Daoy (cell line): Measurements from ENCODE around the gene CHST8. TPM values are rescaled to one million over a fixed set of nuclear protein-coding genes. Genes with fewer than 3 reads are reported as not detected.
A peak's percentile ranks its signal among the peaks of the same experiment; 100 is the strongest.
"Not testable (repeated sequence)": the region's sequence is repeated elsewhere in the genome, so short reads cannot be mapped to it uniquely, and the experiment has no call there.

ENCODE experiments used
- DNase-seq: peaks from one replicate; pipeline ENCODE4 v3.0.0-alpha.2; 2015; ENCODE audit warnings: low read depth
- total RNA-seq: library from RNA; depleted of rRNA; stranded (reverse); fragments of >200 nt; shearing (Covaris generic); gene quantifications from 2 replicates; pipeline ENCODE4 v1.2.3, GENCODE V29; 2014

Gene CHST8
- total RNA-seq, 1 experiment from 2014 or later, result 0.29 TPM

- DNase-seq, result no peak
Measured at GRCh38 chr19:33641956-33642498, 20.3 kb downstream of the CHST8 start.

- DNase-seq, result no peak
Measured at GRCh38 chr19:33644284-33644836, 22.6 kb downstream of the CHST8 start.

- no peak for DNase-seq
Measured at GRCh38 chr19:33646306-33646705, 24.6 kb downstream of the CHST8 start.

GRCh38 chr19:33647146-33647545 lies 25.4 kb downstream of the CHST8 start:
- no peak for DNase-seq

GRCh38 chr19:33649627-33650305 lies 28.0 kb downstream of the CHST8 start:
- DNase-seq, result no peak

GRCh38 chr19:33653684-33654083 lies 31.9 kb downstream of the CHST8 start:
- DNase-seq, result no peak

- DNase-seq, result no peak
Measured at GRCh38 chr19:33654840-33655508, 33.2 kb downstream of the CHST8 start.

- no peak for DNase-seq
Measured at GRCh38 chr19:33659835-33660234, 38.1 kb downstream of the CHST8 start.

- DNase-seq, result peak; percentile 47
Measured at GRCh38 chr19:33660410-33661124, 38.8 kb downstream of the CHST8 start.

- DNase-seq, result no peak
Measured at GRCh38 chr19:33661336-33661735, 39.6 kb downstream of the CHST8 start.

- no peak for DNase-seq
Measured at GRCh38 chr19:33662391-33663092, 40.8 kb downstream of the CHST8 start.

- DNase-seq, result not testable (repeated sequence)
Measured at GRCh38 chr19:33663316-33663715, 41.6 kb downstream of the CHST8 start.

- no peak for DNase-seq
Measured at GRCh38 chr19:33664744-33665143, 43.0 kb downstream of the CHST8 start.

- DNase-seq, result no peak
Measured at GRCh38 chr19:33665776-33666595, 44.2 kb downstream of the CHST8 start.

GRCh38 chr19:33667141-33667650 lies 45.4 kb downstream of the CHST8 start:
- DNase-seq, result no peak

- DNase-seq, result no peak
Measured at GRCh38 chr19:33667881-33668280, 46.1 kb downstream of the CHST8 start.

GRCh38 chr19:33668968-33669367 lies 47.2 kb downstream of the CHST8 start:
- no peak for DNase-seq

- no peak for DNase-seq
Measured at GRCh38 chr19:33669376-33669775, 47.6 kb downstream of the CHST8 start.

GRCh38 chr19:33670398-33670797 lies 48.6 kb downstream of the CHST8 start:
- no peak for DNase-seq

GRCh38 chr19:33671211-33671610 lies 49.5 kb downstream of the CHST8 start:
- no peak for DNase-seq
